Bronchial epithelial cell (primary cell): ENCODE results near the gene CDK11B. TPM values are rescaled to one million over a fixed set of nuclear protein-coding genes. Genes with fewer than 3 reads are reported as not detected.
"Not testable (repeated sequence)": the region's sequence is repeated elsewhere in the genome, so short reads cannot be mapped to it uniquely, and the experiment has no call there.

Experiments
- DNase-seq: peaks from one replicate; pipeline ENCODE4 v3.0.0-alpha.2; 2010; ENCODE audit warnings: low read depth
- FAIRE-seq: peaks from 2 replicates; lab custom pipeline; 2011; peaks lifted over from hg19 to GRCh38; lab: Jason Lieb, UNC
- H3K27me3 ChIP-seq: 2 replicates; pipeline ENCODE4 v1.5.1; 2011; ENCODE audit warnings: low read length; ENCODE audit not compliant: control insufficient read depth, insufficient read depth
- H3K36me3 ChIP-seq: 2 replicates; pipeline ENCODE4 v1.5.1; 2011; ENCODE audit warnings: low read length; ENCODE audit not compliant: control insufficient read depth, insufficient read depth
- H3K4me3 ChIP-seq: 2 replicates; pipeline ENCODE4 v1.5.1; 2011; ENCODE audit warnings: mild to moderate bottlenecking, low read depth, low read length, control low read depth
- CTCF ChIP-seq: IDR thresholded peaks from 2 replicates; pipeline ENCODE4 v1.5.1; 2011; ENCODE audit warnings: mild to moderate bottlenecking, moderate library complexity, low read length, control low read depth, inconsistent platforms; ENCODE audit not compliant: insufficient read depth, severe bottlenecking
- total RNA-seq: library from RNA; depleted of rRNA; stranded (reverse); fragments of >200 nt; gene quantifications from 2 replicates; pipeline ENCODE4 v1.2.1, GENCODE V29; 2014

Gene CDK11B
- total RNA-seq, 1 donor from 2014 or later, result 5.0 TPM

GRCh38 chr1:1666526-1666925 is 7.7 kb upstream of the CDK11B start:
- FAIRE-seq, result no peak
- H3K4me3 ChIP-seq, result no peak overlapping the region
- peaks cover 16% of the 10 kb centered on the region for H3K36me3 ChIP-seq
- no peak for DNase-seq
- H3K27me3 ChIP-seq, result no peaks in the 10 kb centered on the region
- TF ChIP-seq CTCF, result no peak

- H3K27me3 ChIP-seq, result no peaks in the 10 kb centered on the region
- FAIRE-seq, result no peak
- H3K36me3 ChIP-seq, result peaks cover 14% of the 10 kb centered on the region
- no peak for DNase-seq
- H3K4me3 ChIP-seq, result no peak overlapping the region
- TF ChIP-seq CTCF, result peak; percentile 58
Observed at GRCh38 chr1:1665815-1666251, 7.0 kb upstream of the CDK11B start.

- FAIRE-seq (no peak), DNase-seq (no peak)
- H3K27me3 ChIP-seq, result no peaks in the 10 kb centered on the region
- H3K36me3 ChIP-seq, result peaks cover 14% of the 10 kb centered on the region
- H3K4me3 ChIP-seq, result no peak overlapping the region
- TF ChIP-seq CTCF, result no peak
Observed at GRCh38 chr1:1664941-1665814, 6.4 kb upstream of the CDK11B start.

GRCh38 chr1:1664318-1664717 is 5.5 kb upstream of the CDK11B start:
- H3K36me3 ChIP-seq, result peaks cover 11% of the 10 kb centered on the region
- not testable (repeated sequence) for H3K27me3 ChIP-seq, FAIRE-seq, H3K4me3 ChIP-seq, DNase-seq

- not testable (repeated sequence) for H3K27me3 ChIP-seq, H3K36me3 ChIP-seq, H3K4me3 ChIP-seq, FAIRE-seq, DNase-seq
Observed at GRCh38 chr1:1662830-1663560, 4.2 kb upstream of the CDK11B start.

- H3K27me3 ChIP-seq, H3K36me3 ChIP-seq, H3K4me3 ChIP-seq, DNase-seq, FAIRE-seq: not testable (repeated sequence)
Observed at GRCh38 chr1:1662392-1662791, 3.6 kb upstream of the CDK11B start.

GRCh38 chr1:1648265-1648664 is 10.5 kb downstream of the CDK11B start:
- H3K4me3 ChIP-seq, H3K27me3 ChIP-seq, DNase-seq: not testable (repeated sequence)
- H3K36me3 ChIP-seq, result peaks cover 14% of the 10 kb centered on the region
- peak; percentile 91 for FAIRE-seq

- H3K36me3 ChIP-seq, result peaks cover 14% of the 10 kb centered on the region
- peak; percentile 82 for FAIRE-seq
- not testable (repeated sequence) for H3K27me3 ChIP-seq, H3K4me3 ChIP-seq, DNase-seq
Observed at GRCh38 chr1:1647567-1648241, 11.1 kb downstream of the CDK11B start.

GRCh38 chr1:1646326-1646725 is 12.5 kb downstream of the CDK11B start:
- DNase-seq, FAIRE-seq, H3K4me3 ChIP-seq, H3K36me3 ChIP-seq, H3K27me3 ChIP-seq: not testable (repeated sequence)

- not testable (repeated sequence) for H3K36me3 ChIP-seq, H3K4me3 ChIP-seq, H3K27me3 ChIP-seq, FAIRE-seq, DNase-seq
Observed at GRCh38 chr1:1640711-1641461, 17.9 kb downstream of the CDK11B start.
